Activated CD4-positive, alpha-beta T cell treated with anti-CD3 and anti-CD28 coated beads for 1 hour (primary cell): Measurements from ENCODE around the gene C16orf78.
A peak's percentile ranks its signal among the peaks of the same experiment; 100 is the strongest.

ENCODE experiments used
- DNase-seq: peaks from one replicate; pipeline ENCODE4 v3.0.0-alpha.2; 2020

Gene C16orf78

GRCh38 chr16:49398761-49399160 is 25.2 kb downstream of the C16orf78 start:
- DNase-seq = no peak

- no peak for DNase-seq
Measured at GRCh38 chr16:49399594-49400364, 26.2 kb downstream of the C16orf78 start.

GRCh38 chr16:49400611-49401010 is 27.0 kb downstream of the C16orf78 start:
- no peak for DNase-seq

GRCh38 chr16:49405123-49405522 is 31.5 kb downstream of the C16orf78 start:
- DNase-seq = no peak

- DNase-seq = no peak
Measured at GRCh38 chr16:49405530-49405929, 31.9 kb downstream of the C16orf78 start.

- DNase-seq = peak; percentile 49
Measured at GRCh38 chr16:49407873-49408550, 34.4 kb downstream of the C16orf78 start.

- DNase-seq = no peak
Measured at GRCh38 chr16:49409121-49409520, 35.5 kb downstream of the C16orf78 start.

GRCh38 chr16:49410226-49410625 is 36.6 kb downstream of the C16orf78 start:
- DNase-seq = no peak

GRCh38 chr16:49411121-49411970 is 37.7 kb downstream of the C16orf78 start:
- no peak for DNase-seq

- DNase-seq = no peak
Measured at GRCh38 chr16:49414671-49415070, 41.1 kb downstream of the C16orf78 start.

GRCh38 chr16:49415083-49415482 is 41.5 kb downstream of the C16orf78 start:
- no peak for DNase-seq

GRCh38 chr16:49416001-49416675 is 42.5 kb downstream of the C16orf78 start:
- no peak for DNase-seq

- no peak for DNase-seq
Measured at GRCh38 chr16:49417354-49417753, 43.8 kb downstream of the C16orf78 start.

- no peak for DNase-seq
Measured at GRCh38 chr16:49419006-49419405, 45.4 kb downstream of the C16orf78 start.

GRCh38 chr16:49419862-49420261 is 46.3 kb downstream of the C16orf78 start:
- DNase-seq = no peak

GRCh38 chr16:49422896-49423295 is 49.3 kb downstream of the C16orf78 start:
- DNase-seq = no peak

GRCh38 chr16:49424961-49425360 is 51.4 kb downstream of the C16orf78 start:
- no peak for DNase-seq

- no peak for DNase-seq
Measured at GRCh38 chr16:49427771-49428170, 54.2 kb downstream of the C16orf78 start.

GRCh38 chr16:49428808-49429207 is 55.2 kb downstream of the C16orf78 start:
- DNase-seq = no peak

GRCh38 chr16:49431040-49431439 is 57.4 kb downstream of the C16orf78 start:
- no peak for DNase-seq

- no peak for DNase-seq
Measured at GRCh38 chr16:49431591-49432290, 58.1 kb downstream of the C16orf78 start.

- DNase-seq = no peak
Measured at GRCh38 chr16:49434733-49435132, 61.1 kb downstream of the C16orf78 start.
